Lung (tissue), 12 donors: ENCODE measurements around the gene WRNIP1. TPM values are rescaled to one million over a fixed set of nuclear protein-coding genes. Genes with fewer than 3 reads are reported as not detected.

Experiments
- ATAC-seq: fragments of 200-7000 bp; cut with Tn5 transposase; one replicate; pipeline ENCODE4 v1.9.1; 2020; ENCODE audit warnings: moderate number of reproducible peaks; ENCODE audit not compliant: insufficient read depth, low FRiP score
- DNase-seq, 3 donors: peaks; one replicate each; pipeline ENCODE4 v3.0.0-alpha.2; 2013 to 2017
- H3K27ac ChIP-seq, 2 donors: one replicate each; pipeline ENCODE4 v1.5.1; 2013; ENCODE audit warnings: mild to moderate bottlenecking in 2 of 2, moderate library complexity in 2 of 2, control low read depth in 1 of 2, inconsistent platforms in 1 of 2, low read depth in 1 of 2, low read length in 1 of 2
- H3K27me3 ChIP-seq, 3 donors: one replicate each; pipeline ENCODE4 v1.5.1; 2013; ENCODE audit warnings: low read length in 2 of 3; ENCODE audit not compliant: control insufficient read depth in 3 of 3, insufficient read depth in 3 of 3
- H3K36me3 ChIP-seq, 4 donors: one replicate each; pipeline ENCODE4 v1.5.1; 2013; ENCODE audit warnings: low read length in 4 of 4, mild to moderate bottlenecking in 1 of 4, moderate library complexity in 1 of 4; ENCODE audit not compliant: control insufficient read depth in 4 of 4, insufficient read depth in 4 of 4
- H3K4me1 ChIP-seq, 5 donors: one replicate each; pipeline ENCODE4 v1.5.1; 2013; ENCODE audit warnings: low read length in 5 of 5, mild to moderate bottlenecking in 2 of 5, moderate library complexity in 1 of 5; ENCODE audit not compliant: control insufficient read depth in 5 of 5, insufficient read depth in 5 of 5
- H3K4me3 ChIP-seq: one replicate; pipeline ENCODE4 v1.5.1; 2013; ENCODE audit warnings: mild to moderate bottlenecking, control low read depth, moderate library complexity
- H3K9ac ChIP-seq, 2 donors: one replicate each; pipeline ENCODE4 v1.5.1; 2013; ENCODE audit warnings: low read length in 2 of 2, control low read depth in 1 of 2; ENCODE audit not compliant: insufficient read depth in 1 of 2
- H3K9me3 ChIP-seq, 4 donors: one replicate each; pipeline ENCODE4 v1.5.1; 2013; ENCODE audit warnings: low read length in 3 of 4, mild to moderate bottlenecking in 1 of 4, moderate library complexity in 1 of 4; ENCODE audit not compliant: control insufficient read depth in 4 of 4, insufficient read depth in 3 of 4
- WGBS, 2 donors: extraction: QIAGEN DNeasy Blood & Tissue Kit; methylation state at CpG; one replicate each; pipeline ENCODE4 v1.1.7; 2013; 5-methylcytosine and 5-hydroxymethylcytosine counted together
- polyA plus RNA-seq, 2 donors: library from polyadenylated mRNA; stranded (reverse); fragments of 200-250 nt; gene quantifications; one replicate each; pipeline ENCODE4 v1.2.1, GENCODE V29; 2013
- total RNA-seq, 2 donors: library from RNA; depleted of rRNA in 1 of 2; stranded (reverse); fragments of >200 nt in 1 of 2; gene quantifications; one replicate each; pipeline ENCODE4 v1.2.1, GENCODE V29; 2014 to 2021
- TF ChIP-seq, protein P1 (sequence below): IDR thresholded peaks from 2 replicates; pipeline ENCODE4 v1.5.1; 2012; ENCODE audit warnings: mild to moderate bottlenecking; ENCODE audit errors: control extremely low read depth, extremely low read depth
- donor health status: control.
- donor health status: control.
- donor health status: Bipolar disorder and iron deficiency.
- donor health status: healthy.
- donor health status: DM: yes; HTN: yes; CAD: no.

The WRNIP1 gene
- total and polyA plus RNA-seq, 4 donors: 36.8 to 56.0 (median 42.7) TPM

- Histone ChIP-seq H3K27ac (no peak overlapping the region), H3K4me3 (no peak overlapping the region), H3K9ac (no peak overlapping the region), H3K36me3 (no peaks in the 10 kb centered on the region), H3K27me3 (no peaks in the 10 kb centered on the region), H3K4me1 (peaks cover 0 to 25% (median 0%) of the 10 kb centered on the region in 5 donors), H3K9me3 (no peaks in the 10 kb centered on the region)
- DNase-seq (peak; percentile 78 to 87 (median 85)), ATAC-seq (peak; percentile 79)
- TF ChIP-seq, protein P1, sequence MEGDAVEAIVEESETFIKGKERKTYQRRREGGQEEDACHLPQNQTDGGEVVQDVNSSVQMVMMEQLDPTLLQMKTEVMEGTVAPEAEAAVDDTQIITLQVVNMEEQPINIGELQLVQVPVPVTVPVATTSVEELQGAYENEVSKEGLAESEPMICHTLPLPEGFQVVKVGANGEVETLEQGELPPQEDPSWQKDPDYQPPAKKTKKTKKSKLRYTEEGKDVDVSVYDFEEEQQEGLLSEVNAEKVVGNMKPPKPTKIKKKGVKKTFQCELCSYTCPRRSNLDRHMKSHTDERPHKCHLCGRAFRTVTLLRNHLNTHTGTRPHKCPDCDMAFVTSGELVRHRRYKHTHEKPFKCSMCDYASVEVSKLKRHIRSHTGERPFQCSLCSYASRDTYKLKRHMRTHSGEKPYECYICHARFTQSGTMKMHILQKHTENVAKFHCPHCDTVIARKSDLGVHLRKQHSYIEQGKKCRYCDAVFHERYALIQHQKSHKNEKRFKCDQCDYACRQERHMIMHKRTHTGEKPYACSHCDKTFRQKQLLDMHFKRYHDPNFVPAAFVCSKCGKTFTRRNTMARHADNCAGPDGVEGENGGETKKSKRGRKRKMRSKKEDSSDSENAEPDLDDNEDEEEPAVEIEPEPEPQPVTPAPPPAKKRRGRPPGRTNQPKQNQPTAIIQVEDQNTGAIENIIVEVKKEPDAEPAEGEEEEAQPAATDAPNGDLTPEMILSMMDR: peak; percentile 62
- WGBS, 2 donors: 7 to 10% methylated on average over 11 of the region's 11 CpGs
Observed at GRCh38 chr6:2749969-2750600, 15.1 kb upstream of the WRNIP1 start.

DNA sequence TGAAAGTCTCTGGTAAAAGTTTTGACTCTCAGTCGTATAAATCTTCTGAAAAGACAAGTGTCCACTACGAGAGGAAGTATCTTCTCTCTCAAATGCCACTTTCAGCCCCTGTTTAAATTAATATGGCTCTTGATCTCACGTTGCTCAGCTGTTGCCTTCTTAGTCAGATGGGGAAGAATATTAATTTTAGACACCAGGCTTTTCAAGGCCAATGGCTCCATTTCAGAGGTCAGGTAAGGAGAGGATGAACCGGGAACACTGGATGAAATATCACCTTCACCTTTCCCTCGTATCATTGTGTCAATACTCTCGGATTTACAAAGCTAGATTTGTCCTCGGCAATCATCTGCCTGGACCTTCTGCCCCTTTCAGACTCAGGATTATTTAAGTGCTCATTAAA is 14.4 kb upstream of the WRNIP1 start, which contains the start of gene MYLK4:
Gene MYLK4 (minus strand): TSS at position 91 of the 400 bp plus-strand sequence. CDS start 1,628 bp downstream, outside the sequence.
- H3K4me3 ChIP-seq: no peak within 1 kb of the TSS
- 77 to 86% methylated on average over 7 of the region's 7 CpGs for whole genome bisulfite sequencing, 2 donors
- ATAC-seq: no peak
- H3K9me3 ChIP-seq: no peaks in the 10 kb centered on the region
- H3K27ac ChIP-seq: no peak within 1 kb of the TSS
- no peak within 1 kb of the TSS for H3K9ac ChIP-seq
- H3K4me1 ChIP-seq: peaks cover 0 to 25% (median 0%) of the 10 kb centered on the region in 5 donors
- no peaks in the 10 kb centered on the region for H3K27me3 ChIP-seq
- no peaks in the 10 kb centered on the region for H3K36me3 ChIP-seq
- TF ChIP-seq, protein P1: no peak
- DNase-seq: no peak

DNA sequence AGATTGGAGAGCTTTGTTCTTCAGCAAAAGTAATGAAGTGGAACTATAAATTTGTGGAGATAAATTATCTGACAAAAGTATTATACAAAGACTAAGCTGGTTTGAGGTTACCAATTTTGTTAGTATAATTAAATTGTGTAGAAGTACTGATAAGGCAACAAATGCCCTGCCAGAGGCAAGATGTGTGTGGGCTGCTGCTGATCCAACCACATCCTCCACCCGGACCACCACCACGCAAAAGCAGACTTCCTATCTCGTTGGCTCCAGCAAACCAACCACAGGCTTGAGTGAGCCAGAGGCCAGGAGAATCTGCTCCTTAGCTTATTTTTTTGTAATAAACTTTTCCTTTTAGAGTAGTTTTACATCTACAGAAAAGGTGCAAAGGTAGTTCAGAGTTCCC is 13.3 kb upstream of the WRNIP1 start:
- ATAC-seq (no peak), DNase-seq (peak; percentile 62 to 73 (median 68))
- H3K4me1 ChIP-seq: peaks cover 0 to 25% (median 0%) of the 10 kb centered on the region in 5 donors
- no peak overlapping the region for H3K9ac ChIP-seq
- H3K27me3 ChIP-seq: no peaks in the 10 kb centered on the region
- 42 to 62% methylated on average over 3 of the region's 3 CpGs for WGBS, 2 donors
- H3K4me3 ChIP-seq: no peak overlapping the region
- no peaks in the 10 kb centered on the region for H3K9me3 ChIP-seq
- no peak overlapping the region for H3K27ac ChIP-seq
- H3K36me3 ChIP-seq: no peaks in the 10 kb centered on the region
- TF ChIP-seq, protein P1: no peak
